IgD-negative memory B cell (primary cell): ENCODE measurements around the gene CHRNA7. TPM values are rescaled to one million over a fixed set of nuclear protein-coding genes. Genes with fewer than 3 reads are reported as not detected.
"Not testable (repeated sequence)": the region's sequence is repeated elsewhere in the genome, so short reads cannot be mapped to it uniquely, and the experiment has no call there.

Experiments used
- H3K27ac Mint-ChIP-seq, 3 donors: one replicate each; pipeline ENCODE4 v1.8.0; 2020 to 2022; ENCODE audit warnings: mild to moderate bottlenecking in 3 of 3, mixed read lengths in 3 of 3, moderate library complexity in 1 of 3
- H3K27me3 Mint-ChIP-seq: one replicate; pipeline ENCODE4 v1.8.0; 2021; ENCODE audit warnings: mixed read lengths
- H3K36me3 Mint-ChIP-seq: one replicate; pipeline ENCODE4 v1.8.0; 2020; ENCODE audit warnings: mild to moderate bottlenecking, mixed read lengths
- H3K4me1 Mint-ChIP-seq, 3 donors: one replicate each; pipeline ENCODE4 v1.8.0; 2020 to 2022; ENCODE audit warnings: mixed read lengths in 3 of 3, mild to moderate bottlenecking in 1 of 3
- H3K4me3 Mint-ChIP-seq, 4 donors: one replicate each; pipeline ENCODE4 v1.8.0; 2020 to 2022; ENCODE audit warnings: mild to moderate bottlenecking in 4 of 4, mixed read lengths in 4 of 4, moderate library complexity in 3 of 4
- H3K9me3 Mint-ChIP-seq, 3 donors: one replicate each; pipeline ENCODE4 v1.8.0; 2020 to 2021; ENCODE audit warnings: mixed read lengths in 3 of 3, mild to moderate bottlenecking in 1 of 3
- polyA plus RNA-seq: library from polyadenylated mRNA; unstranded; fragments of 300-500 nt; fragmentation: Illumina TruSeq; gene quantifications from one replicate; pipeline ENCODE4 v1.2.3, GENCODE V29; 2021

CHRNA7 gene
- polyA plus RNA-seq, 1 donor from 2014 or later = not detected

GRCh38 chr15:32164065-32164464 lies 133.8 kb downstream of the CHRNA7 start:
- H3K27me3 Mint-ChIP-seq, H3K36me3 Mint-ChIP-seq, H3K9me3 Mint-ChIP-seq, H3K4me3 Mint-ChIP-seq, H3K4me1 Mint-ChIP-seq, H3K27ac Mint-ChIP-seq: not testable (repeated sequence)

- H3K9me3 Mint-ChIP-seq, H3K36me3 Mint-ChIP-seq, H3K27me3 Mint-ChIP-seq, H3K27ac Mint-ChIP-seq, H3K4me3 Mint-ChIP-seq, H3K4me1 Mint-ChIP-seq: not testable (repeated sequence)
These were observed 134.4 kb downstream of the CHRNA7 start for GRCh38 chr15:32164747-32165146.

DNA sequence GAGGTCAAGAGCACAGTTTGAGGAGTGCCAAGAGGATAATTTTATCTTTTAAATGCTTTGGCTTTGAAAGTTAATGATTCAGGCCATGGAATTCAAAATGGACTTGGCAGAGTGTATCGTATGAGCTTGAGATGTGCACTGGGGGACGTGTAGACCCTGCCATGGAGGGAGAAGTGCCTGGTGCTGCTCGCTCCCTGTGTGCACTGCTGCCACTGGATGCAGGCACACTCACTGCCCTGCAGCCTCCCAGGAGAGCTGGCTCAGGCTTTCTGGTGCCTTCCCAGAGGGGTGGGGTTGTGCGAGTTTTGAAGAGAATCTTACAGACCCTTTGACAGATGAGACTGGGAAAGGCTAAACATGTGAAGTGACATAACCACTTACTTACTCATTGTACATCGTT lies 135.5 kb downstream of the CHRNA7 start:
- not testable (repeated sequence) for H3K27me3 Mint-ChIP-seq, H3K36me3 Mint-ChIP-seq, H3K4me3 Mint-ChIP-seq, H3K9me3 Mint-ChIP-seq, H3K4me1 Mint-ChIP-seq, H3K27ac Mint-ChIP-seq

DNA sequence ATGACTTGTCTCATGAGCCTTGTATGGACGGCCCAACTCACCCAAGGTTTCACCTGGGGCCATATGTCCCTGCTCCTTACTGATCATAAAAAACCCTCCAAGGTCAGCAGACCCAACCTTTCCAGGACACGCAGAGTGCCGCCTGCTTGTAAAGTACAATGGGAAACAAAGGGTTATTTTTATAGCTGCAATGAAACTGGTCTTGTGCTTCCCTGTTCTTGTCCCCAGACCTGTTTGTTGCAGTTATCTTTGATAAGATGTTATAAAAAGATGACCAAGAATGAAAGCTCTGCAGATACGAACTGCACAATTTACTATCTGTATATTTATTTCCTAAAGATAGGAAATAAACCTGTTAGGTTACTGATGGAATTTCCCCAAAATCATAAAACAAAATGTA lies 136.0 kb downstream of the CHRNA7 start:
- not testable (repeated sequence) for H3K9me3 Mint-ChIP-seq, H3K27me3 Mint-ChIP-seq, H3K27ac Mint-ChIP-seq, H3K4me1 Mint-ChIP-seq, H3K36me3 Mint-ChIP-seq, H3K4me3 Mint-ChIP-seq

- H3K4me1 Mint-ChIP-seq, H3K36me3 Mint-ChIP-seq, H3K27ac Mint-ChIP-seq, H3K9me3 Mint-ChIP-seq, H3K4me3 Mint-ChIP-seq, H3K27me3 Mint-ChIP-seq: not testable (repeated sequence)
These were observed 137.6 kb downstream of the CHRNA7 start for GRCh38 chr15:32167913-32168312.

DNA sequence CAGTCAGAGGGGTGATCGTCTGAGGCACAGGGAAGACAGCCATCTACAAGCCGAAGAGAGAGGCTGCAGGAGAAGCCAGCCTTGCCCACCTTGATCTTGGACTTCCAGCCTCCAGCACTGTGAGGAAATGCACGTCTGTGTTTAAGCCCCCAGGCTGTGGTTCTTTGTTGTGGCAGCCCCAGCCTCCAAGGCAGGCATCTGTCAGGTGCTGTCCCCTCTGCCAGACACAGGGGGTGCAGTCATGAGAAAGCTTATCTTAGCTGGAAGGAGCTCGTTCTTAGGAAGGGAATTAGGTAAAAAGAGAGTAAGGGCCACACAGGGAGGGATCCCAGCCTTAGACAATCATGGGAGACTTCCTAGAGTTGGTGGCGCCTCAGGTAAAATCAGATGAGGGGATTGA lies 150.3 kb downstream of the CHRNA7 start:
- H3K27me3 Mint-ChIP-seq, H3K9me3 Mint-ChIP-seq, H3K36me3 Mint-ChIP-seq, H3K4me1 Mint-ChIP-seq, H3K27ac Mint-ChIP-seq, H3K4me3 Mint-ChIP-seq: not testable (repeated sequence)

DNA sequence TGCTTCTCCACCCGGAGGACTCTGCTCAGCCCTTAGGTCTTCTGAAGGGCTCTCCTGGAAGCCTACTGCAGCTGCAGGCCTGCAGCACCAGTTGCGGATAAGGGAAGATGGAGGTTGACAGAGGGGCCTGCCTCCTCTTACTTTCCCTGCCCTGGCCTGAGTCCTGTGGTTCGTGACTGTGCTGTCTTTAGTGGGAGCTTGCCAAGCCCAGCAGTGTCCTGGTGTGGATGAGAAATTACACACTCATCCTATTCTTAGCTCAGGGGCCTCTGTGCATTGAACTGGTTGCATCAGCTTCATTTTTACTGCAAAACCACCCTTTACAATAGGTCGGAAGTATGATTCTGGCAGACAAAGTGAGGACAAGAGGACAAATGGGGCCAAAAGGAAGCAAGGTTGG lies 163.5 kb downstream of the CHRNA7 start:
- H3K27me3 Mint-ChIP-seq = not testable (repeated sequence)

GRCh38 chr15:32196206-32196605 lies 165.9 kb downstream of the CHRNA7 start:
- not testable (repeated sequence) for H3K9me3 Mint-ChIP-seq, H3K27ac Mint-ChIP-seq, H3K4me1 Mint-ChIP-seq, H3K4me3 Mint-ChIP-seq, H3K27me3 Mint-ChIP-seq, H3K36me3 Mint-ChIP-seq

More for the DNA sequence above, 163.5 kb downstream of the CHRNA7 start:
- H3K36me3 Mint-ChIP-seq, H3K4me1 Mint-ChIP-seq, H3K9me3 Mint-ChIP-seq, H3K4me3 Mint-ChIP-seq, H3K27ac Mint-ChIP-seq: not testable (repeated sequence)

GRCh38 chr15:32198938-32199337 lies 168.6 kb downstream of the CHRNA7 start:
- H3K9me3 Mint-ChIP-seq, H3K4me3 Mint-ChIP-seq, H3K27ac Mint-ChIP-seq, H3K4me1 Mint-ChIP-seq, H3K36me3 Mint-ChIP-seq, H3K27me3 Mint-ChIP-seq: not testable (repeated sequence)

DNA sequence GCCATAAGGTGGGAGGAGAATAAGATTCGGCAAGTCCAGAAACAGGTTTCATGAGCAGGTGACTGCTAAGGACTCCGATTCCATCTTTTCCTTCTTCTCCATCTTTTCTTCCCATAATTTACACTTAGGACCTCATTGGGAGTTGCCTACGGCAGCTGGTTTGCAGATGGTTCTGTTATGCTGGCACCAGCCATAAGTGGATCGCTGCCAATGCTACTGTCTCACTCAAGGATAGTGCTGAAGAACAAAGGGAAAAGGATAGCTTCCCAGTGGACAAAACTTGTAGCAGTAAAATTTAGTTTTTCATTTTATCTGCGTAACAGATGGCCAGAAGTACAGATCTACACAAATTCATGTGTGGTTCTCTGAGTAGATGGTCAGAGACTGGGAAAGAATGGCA lies 178.8 kb downstream of the CHRNA7 start:
- not testable (repeated sequence) for H3K27ac Mint-ChIP-seq, H3K4me3 Mint-ChIP-seq, H3K27me3 Mint-ChIP-seq, H3K36me3 Mint-ChIP-seq, H3K9me3 Mint-ChIP-seq, H3K4me1 Mint-ChIP-seq

DNA sequence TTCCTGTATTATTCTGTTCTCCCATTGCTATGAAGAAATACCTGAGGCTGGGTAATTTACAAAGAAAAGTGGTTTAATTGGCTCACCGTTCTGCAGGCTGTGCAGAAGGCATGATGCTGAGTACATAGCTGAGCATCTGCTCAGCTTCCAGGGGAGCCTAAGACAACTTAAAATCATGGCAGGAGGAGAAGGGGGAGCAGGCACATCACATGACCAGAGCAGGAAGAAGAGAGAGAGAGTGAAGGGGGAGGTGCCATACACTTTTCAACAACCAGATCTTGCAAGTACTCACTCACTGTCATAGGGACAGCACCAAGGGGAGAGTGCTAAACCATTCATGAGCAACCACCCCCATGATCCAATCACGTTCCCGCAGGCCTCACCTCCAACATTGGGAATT lies 188.4 kb downstream of the CHRNA7 start:
- H3K27me3 Mint-ChIP-seq = peaks cover 3% of the 10 kb centered on the region
- no peak overlapping the region for H3K4me3 Mint-ChIP-seq
- peaks cover 4 to 16% (median 12%) of the 10 kb centered on the region in 3 donors for H3K9me3 Mint-ChIP-seq
- H3K27ac Mint-ChIP-seq = no peak overlapping the region
- no peaks in the 10 kb centered on the region for H3K4me1 Mint-ChIP-seq
- H3K36me3 Mint-ChIP-seq = no peaks in the 10 kb centered on the region

Other genes with a start within 250 kb of the CHRNA7 start
- gene OTUD7A, start 159.8 kb upstream of the CHRNA7 start, polyA plus RNA-seq = not detected